ENCODE measurements around the gene MYADML2.
A peak's percentile ranks its signal among the peaks of the same experiment; 100 is the strongest.

Gene MYADML2

DNA sequence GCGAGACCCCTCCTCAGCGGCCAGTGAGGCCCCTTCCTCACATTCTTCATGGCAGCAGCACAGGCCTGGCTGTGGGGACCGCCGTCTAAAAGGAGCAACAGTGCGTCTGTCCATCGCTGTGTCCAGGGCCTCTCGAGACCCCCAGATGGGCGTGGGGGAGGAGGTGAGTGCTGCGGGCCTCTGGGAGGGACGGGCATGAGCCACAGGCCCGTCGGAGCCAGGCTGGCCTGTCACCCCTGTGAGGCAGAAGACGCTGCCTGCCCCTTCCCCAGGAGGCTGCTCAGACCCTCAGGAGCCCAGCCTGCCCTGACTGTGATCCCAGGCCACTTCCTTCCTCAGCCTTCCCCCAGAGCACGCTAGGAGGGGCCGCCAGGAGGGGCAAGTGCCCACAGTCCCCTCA is 7.8 kb downstream of the MYADML2 start:
- no peak for DNase-seq (ENCODE audit: low read depth in 2 of 2)

DNA sequence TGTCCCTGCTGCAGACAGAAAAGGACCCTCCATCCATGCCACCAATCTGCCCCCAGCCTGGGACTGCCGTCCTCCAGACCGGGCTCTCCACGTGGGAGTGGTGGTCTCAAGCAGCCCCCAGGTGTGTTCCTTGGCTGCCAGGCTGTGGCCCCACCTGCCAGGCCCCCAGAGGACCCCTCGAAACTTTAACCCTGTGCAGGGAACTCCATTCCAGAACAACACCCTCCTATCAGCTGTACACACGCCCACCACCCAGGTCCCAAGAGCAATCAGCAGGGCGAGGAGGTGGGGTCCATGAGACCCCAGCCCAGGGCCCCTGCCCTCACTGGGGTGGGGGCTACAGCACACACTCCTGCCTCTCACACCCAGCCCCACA is 11.3 kb downstream of the MYADML2 start:
- no peak for DNase-seq (ENCODE audit: low read depth in 2 of 2)

- no peak for DNase-seq (ENCODE audit: low read depth in 2 of 2)
These were observed 12.0 kb downstream of the MYADML2 start for GRCh38 chr17:81934850-81935708.

- no peak for DNase-seq (ENCODE audit: low read depth in 2 of 2)
These were observed 12.8 kb downstream of the MYADML2 start for GRCh38 chr17:81934098-81934757.

- no peak for DNase-seq (ENCODE audit: low read depth in 2 of 2)
These were observed 13.8 kb downstream of the MYADML2 start for GRCh38 chr17:81933178-81933699.

GRCh38 chr17:81932333-81932983 is 14.6 kb downstream of the MYADML2 start:
- no peak for DNase-seq (ENCODE audit: low read depth in 2 of 2)

DNA sequence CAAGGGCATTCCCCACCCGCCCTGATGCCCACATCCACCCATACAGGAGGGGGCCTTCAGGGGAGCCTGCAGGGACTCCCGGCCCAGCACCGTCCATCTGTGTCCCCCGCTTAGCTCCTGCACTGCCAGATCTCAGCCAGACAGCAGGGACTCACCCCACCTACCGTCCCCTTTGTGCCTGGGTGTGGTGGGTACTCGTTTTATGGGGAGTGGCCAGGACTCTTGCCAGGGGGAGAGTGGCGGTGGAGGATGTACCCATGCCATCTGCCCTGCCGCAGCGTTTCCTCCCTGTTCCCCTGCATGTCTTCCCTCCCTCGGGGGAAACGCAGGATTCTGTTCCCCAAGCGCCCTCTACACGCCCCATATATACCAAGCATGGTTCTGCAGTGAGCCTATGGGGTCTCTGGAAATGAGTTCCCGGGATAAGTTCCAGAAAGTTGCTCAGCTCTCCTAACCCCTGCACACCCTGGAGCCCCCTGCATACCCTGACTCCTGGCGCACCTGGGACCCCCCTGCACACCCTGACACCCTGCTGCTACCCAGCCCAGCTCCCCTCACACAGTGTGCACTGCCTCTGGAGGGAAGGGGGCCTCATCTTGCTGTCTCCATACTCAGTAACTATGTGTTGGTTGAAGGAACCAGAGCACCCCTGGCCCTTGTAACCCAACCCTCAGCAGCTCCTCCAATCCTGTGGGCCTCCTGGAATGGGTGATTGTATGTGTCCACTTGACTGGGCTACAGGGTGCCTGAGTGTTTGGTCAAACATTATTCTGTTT is 15.3 kb downstream of the MYADML2 start:
- DNase-seq (ENCODE audit: low read depth in 2 of 2): no peak

- DNase-seq (ENCODE audit: low read depth in 2 of 2): no peak
These were observed 15.9 kb downstream of the MYADML2 start for GRCh38 chr17:81931189-81931556.

DNA sequence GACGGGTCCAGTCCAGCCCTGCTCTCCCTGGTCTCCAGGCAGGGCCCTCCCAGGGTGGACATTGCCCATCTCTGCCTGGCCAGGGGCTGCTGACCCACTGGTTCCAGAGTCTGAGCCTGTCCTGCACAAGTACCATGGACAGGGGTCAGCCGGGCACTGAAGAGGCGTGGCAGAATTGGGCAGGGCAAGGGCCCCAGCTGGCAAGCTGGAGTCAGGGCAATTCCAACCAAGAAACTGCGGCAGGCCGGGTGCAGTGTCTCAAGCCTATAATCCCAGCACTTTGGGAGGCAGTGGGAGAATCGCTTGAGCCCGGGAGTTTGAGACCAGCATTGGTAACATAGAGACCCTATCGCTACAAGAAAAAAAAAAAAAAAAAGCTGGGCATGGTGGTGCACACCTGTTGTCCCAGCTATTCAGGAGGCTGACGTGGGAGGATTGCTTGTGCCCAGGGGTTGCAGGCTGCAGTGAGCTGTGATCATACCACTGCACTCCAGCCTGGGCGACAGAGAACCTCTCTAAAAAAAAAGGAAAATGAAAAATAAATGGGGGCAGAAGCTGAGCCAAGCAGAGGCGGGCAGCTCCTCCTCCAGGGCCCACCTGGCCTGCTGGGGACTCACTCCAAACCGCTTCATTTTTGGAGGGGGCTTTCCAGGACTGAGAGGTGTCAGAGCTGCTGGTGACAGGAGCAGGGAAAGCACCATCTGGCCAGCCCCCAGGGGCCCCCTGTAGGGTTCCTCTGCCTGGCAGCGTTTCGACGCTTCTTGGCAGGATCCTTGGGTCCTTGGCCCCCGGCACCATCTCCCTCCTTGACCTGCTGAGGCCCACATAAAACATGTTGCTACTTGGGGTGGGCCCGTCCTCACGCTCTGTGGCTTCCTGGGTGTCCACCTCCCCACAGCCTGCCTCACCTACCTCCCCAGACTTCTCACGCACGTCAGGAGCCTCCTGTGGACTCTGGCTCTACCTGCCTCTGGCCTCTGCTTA is 16.6 kb downstream of the MYADML2 start:
- DNase-seq (ENCODE audit: low read depth in 2 of 2): no peak

DNA sequence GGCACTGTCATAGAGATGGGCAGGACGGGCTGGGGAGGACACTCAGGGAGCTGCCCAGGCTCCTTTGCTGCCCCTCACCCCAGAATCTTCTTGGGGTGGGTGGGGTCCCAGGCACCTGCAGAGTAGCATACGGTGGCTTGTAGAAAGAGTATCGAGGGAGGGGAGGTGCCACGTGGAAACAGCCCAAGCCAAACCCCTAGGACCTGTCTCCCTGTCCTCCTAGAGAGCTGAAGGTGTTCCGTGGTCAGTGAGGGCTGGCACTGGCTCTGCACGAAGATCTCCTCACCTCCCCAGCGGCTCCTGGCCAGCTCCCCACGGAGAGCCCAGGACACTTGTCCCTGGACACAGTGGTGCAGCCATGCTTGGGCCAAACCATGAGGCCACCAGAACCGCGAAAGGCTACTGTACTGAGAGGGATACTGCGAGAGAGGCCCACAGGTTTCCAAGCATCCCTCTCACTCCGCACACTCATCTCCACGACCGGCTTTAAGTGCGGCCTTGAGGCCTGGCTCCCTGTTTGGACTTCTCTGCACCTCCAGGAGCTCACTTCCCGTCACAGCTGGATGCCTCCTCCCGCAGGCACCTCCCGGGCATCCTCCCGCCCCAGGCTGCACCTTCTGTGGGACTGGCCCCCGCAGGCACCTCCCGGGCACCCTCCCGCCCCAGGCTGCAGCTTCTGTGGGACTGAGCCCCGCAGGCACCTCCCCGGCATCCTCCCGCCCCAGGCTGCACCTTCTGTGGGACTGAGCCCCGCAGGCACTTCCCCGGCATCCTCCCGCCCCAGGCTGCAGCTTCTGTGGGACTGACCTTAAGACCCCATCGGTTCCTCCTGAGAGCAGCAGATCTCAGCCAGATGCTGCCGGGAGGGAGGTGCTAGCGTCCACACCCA is 17.5 kb downstream of the MYADML2 start:
- no peak for DNase-seq (ENCODE audit: low read depth in 2 of 2)

- DNase-seq (ENCODE audit: low read depth in 2 of 2): no peak
These were observed 18.3 kb downstream of the MYADML2 start for GRCh38 chr17:81928544-81929252.

DNA sequence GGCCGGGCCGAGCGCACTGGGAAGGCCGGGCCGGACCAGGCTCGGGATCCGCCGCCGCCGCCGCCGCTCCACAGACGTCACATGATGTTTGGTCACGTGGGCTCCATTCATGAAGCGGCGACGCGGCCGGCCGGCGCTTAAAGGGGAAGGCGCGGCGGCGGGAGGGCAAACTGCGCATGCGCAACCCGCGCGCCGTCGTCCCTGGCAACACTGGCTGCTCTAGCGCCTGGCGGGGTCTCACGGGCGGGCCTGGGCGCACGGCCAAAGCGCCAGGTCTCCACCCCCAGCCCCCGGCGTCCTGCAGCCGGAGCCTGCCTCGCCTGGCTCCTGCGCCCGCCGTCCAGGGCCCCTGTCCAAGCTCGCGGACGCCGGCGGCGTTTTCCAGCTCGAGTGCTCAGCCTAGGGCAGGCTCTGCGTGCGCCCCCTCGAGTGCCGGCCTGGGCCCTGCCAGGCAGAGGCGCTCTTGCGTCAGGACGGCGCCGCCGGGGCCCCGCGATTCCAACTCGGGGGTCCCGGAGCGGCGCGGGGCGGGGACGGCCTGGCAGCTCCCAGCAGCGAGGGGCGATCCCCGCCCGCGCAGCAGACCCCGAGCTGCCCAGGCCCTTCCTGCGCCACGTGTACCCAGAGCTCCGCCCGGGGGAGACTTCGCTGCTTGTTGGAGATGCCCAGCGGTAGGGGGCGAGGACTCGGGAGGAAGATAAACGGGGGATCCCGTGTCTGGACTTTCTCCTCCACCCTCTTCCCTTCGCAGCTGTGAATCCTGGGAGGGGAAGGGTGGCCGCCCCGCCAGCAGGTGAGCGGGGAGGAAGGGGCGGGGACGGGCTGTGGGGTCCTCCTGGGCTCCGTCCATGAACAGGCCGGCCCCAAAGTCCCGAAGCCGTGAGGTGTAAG is 19.1 kb downstream of the MYADML2 start, which contains the start of gene MAFG:
Gene MAFG, minus strand, starts transcription at position 83 of the 891 bp plus-strand sequence. CDS start 4,550 bp downstream, outside the sequence.
- peak; percentile 75 to 79 for DNase-seq (ENCODE audit: low read depth in 2 of 2)

DNA sequence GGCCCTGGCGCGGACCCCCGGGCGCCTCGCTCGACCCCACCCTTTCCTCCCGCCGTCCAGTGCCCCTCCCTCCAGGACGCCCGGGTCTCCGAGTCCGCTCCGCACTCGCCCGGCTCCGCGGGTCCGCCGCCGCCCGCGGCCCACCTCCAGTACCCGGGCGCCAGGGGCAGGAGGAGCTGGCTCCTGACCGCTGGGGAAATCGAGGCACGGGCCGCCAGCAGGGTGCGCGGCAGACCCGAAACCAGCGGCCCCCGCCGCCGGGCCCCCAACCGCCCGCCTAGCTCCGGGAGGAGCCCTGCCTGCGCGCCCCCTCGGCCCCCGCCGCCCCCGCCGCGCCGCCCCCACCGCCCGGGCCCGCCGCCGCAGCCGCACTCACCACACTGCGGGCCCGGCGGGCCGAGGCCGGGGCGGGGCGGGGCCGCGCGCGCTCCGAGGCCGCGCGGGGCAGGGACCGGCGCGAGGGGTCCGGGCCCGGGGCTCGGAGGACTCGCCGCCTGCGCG is 19.8 kb downstream of the MYADML2 start:
- DNase-seq (ENCODE audit: low read depth in 2 of 2): no peak

GRCh38 chr17:81926451-81927151 is 20.4 kb downstream of the MYADML2 start:
- DNase-seq (ENCODE audit: low read depth in 2 of 2): peak; percentile 46 to 48

GRCh38 chr17:81925860-81926450 is 21.1 kb downstream of the MYADML2 start:
- no peak for DNase-seq (ENCODE audit: low read depth in 2 of 2)

All from activated CD8-positive, alpha-beta memory T cell treated with anti-CD3 and anti-CD28 coated beads for 4 hours (primary cell).